Hematopoietic multipotent progenitor cell treated with erythropoietin and hydrocortisone succinate and interleukin-3 and kit ligand, for 6 days (in vitro differentiated cells): ENCODE results near the gene NAPSA.
"Not testable (repeated sequence)": the region's sequence is repeated elsewhere in the genome, so short reads cannot be mapped to it uniquely, and the experiment has no call there.

Source experiments
- DNase-seq: peaks from one replicate; pipeline ENCODE4 v3.0.0-alpha.2; 2015

The NAPSA gene

DNA sequence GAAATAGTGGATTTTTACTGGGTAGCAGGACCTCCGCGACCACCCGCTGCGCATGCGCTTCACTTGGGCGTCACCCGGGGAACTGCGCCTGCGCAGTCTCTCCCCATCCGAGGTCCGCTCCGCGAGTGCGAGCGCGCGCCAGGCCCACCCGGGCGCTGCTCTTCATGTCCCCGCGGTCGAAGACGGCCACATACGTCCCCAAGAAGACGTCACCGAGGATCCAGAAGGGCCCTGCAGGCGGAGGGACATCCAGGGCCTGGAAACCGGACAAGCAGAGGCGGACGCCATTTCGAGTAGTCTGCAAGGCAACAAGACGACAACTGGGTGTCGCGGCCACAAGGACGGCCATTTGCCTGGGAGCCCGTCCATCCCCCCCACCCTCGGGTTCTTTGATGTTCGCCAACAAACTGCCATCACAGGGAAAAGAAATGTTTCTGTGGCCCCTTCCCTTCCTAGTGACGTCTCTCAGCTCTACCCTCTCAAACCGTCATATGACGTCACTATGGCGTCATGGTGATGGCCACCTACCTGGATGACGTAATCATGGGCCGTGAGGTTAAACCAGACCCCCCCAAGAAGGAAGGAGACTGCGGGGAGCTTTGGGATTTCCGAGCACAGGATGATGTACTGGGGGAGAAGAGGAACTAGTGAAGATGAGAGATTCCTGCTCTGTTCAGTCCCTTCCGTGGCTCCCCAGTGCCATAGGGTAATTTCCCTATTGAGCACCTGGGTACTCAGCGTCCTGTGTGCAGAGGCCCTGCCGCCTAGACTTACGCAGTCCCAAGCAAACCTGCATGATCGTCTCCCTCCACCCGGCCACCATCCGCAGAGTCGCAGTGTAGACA lies 6.7 kb downstream of the NAPSA start:
- DNase-seq = peak; percentile 77

DNA sequence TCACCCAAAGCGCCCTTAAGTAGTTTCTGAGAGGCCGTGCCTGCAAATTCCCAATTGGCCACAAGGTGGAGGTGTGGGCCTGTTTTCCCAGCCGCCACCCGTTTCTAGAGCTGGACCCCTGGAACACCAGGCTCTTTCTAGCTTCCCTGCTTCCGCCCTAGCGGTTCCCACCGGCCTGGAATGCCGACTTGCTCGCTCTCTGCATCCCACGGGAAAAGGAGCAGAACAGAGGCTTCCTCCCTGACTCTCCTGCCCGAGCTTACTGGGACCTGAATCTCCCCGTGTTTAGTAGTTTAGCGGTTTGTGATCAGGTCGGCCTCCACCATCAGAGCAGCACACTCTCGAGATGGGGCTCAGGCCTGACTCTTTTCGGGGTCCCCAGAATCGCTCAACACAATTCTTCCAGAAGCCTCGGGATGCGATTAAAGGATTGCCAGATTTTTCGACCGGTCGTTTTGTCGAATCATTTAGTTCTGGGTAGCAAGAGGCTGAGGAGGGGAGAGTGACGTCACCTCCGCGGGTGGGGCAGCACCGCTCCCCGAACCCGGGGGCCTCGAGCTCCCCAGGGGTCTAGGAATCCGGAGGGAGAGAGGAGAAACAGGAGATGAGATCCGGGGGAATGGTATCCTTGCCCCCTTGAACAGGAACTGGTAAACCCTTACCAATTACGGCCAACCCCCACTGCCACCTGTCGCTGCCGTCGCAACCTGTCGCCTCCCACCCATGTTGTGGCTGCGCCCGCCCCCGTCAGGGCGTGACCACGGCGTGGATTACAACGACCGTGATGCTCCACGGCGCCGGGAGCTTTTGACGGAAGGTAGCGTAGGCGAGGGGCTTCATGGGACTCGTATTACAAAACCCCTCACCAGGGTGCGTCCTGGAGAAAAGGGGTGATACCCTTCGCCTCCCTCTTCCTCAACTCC lies 8.0 kb downstream of the NAPSA start:
- DNase-seq = peak; percentile 77

GRCh38 chr19:50356691-50357177 lies 8.7 kb downstream of the NAPSA start:
- DNase-seq = no peak

GRCh38 chr19:50353487-50353880 lies 12.0 kb downstream of the NAPSA start:
- DNase-seq = not testable (repeated sequence)

DNA sequence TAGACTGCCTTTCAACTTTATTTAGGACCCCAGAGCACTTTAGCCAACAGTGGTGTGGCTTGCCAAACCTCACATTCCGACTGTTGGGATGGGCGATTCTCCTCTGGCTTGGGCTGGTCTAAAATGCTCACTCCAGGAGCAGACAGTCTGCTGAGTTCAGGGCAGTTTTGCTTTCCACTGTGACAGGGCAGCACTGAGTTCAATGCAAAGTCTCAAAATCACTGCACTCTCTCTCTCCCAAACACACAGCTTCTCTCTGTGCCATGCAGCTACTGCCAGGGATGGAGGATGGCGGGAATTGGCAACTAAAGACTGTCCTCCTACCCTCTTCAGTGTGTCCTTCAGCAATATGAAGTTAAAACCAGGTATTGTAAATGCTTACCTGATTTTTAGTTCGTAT lies 13.2 kb downstream of the NAPSA start:
- DNase-seq = no peak

DNA sequence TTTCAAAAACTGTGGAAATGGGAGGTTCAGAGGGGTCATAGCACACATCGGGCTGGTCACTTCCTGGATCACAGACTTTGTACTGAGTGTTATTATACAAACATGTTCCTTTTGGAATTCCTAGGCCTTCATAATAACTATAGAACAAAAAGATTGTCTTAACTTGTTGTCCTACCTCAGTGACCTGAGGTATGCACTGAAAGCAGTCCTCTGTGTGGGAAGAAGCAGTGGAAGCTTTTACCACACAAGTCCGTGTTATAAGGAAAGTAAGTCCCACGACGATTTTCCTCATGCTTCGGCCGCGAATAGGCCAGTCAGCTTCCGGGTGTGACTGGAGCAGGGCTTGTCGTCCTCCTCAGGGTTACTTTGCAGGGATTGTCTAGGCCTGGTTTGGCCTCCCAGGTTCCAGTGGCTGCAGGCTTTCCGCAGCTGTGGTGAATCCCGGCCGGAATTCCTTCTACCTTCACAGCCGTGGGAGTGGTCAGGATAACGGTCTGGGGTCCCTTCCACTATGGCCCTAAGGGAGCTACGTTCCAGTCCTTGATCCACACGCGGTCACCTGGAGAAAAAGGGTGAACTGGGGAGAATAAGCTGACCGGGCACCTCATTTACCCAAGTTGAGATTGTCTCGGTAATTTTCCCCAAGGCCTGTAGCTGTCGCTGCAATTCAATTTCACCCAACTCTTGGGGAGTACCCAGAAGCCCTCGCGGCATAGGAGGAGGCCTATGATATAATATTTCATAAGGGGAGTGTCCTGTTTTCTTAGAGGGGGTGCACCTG lies 16.0 kb downstream of the NAPSA start:
- DNase-seq = no peak

DNA sequence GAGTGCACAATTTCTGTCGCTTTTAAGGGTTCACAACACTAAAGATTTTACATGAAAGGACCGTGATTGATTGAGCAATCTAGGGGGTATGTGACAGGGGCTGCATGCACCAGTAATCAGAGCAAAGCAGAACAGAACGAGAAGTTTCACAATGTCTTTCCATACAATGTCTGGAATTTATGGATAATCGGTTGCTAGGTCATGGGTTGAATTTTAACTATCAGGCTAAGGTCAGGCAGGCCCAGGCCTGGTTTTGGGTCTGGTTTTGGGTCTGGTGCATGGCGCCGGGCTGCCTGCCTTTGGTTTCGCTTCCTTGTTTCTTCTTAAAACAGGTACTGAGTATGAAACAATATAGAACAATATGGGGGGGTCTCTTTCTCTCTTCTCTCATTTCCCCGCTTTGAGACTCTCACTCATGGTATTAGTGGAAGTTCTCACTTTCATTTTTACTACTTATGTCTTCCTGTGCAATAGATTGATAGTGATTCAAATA lies 18.3 kb downstream of the NAPSA start:
- not testable (repeated sequence) for DNase-seq

DNA sequence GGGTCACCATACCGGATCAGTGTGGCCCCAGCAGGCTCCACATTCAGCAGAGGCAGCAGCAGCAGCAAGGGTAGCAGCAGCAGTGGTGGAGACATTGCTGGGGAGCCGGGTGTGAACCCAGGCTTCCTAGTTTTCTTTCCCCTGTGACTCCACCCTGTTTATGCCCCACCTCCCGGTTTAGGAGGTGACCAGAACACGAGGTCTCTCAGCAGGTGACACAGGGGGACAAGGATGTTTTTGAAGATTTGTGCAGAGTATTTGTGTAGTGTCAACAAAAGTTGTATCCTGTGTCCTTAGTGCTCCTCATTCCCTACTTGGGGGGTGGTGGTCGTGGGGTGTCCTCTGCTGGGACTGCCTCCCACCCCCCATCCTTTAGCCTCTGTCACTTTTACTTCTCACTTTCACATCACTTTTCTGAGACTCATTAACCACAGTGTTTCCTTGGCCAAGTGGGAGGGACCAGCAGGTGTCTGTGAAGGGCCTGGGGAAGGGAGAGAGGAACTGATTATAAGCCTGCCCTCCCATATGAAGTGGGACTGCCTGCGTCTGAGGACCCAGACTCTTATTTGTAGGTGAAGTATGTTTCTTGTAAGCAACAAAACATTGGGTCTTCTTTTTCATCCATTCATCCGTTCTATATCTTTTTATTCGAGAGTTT lies 20.6 kb downstream of the NAPSA start:
- no peak for DNase-seq

DNA sequence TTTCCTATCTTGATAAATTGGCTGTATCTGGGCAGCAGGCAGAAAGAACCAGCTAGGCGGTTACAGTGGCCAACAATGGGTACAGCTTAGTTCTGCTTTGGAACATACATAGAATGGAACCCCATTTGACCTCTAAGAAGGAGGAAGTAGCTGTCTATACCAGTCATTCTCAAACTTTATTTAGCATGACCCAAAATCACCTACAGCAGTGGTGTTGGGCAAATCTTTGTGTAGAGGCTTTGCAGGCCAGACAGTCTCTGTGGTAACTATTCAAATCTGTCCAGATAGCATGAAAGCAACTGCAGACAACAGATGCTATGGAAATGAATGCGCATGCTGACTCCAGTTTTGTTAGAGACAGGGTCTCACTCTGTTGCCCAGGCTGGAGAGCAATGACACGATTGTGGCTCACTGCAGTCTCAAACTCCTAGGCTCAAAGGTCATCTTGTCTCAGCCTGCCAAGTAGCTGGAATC lies 24.3 kb downstream of the NAPSA start:
- no peak for DNase-seq

DNA sequence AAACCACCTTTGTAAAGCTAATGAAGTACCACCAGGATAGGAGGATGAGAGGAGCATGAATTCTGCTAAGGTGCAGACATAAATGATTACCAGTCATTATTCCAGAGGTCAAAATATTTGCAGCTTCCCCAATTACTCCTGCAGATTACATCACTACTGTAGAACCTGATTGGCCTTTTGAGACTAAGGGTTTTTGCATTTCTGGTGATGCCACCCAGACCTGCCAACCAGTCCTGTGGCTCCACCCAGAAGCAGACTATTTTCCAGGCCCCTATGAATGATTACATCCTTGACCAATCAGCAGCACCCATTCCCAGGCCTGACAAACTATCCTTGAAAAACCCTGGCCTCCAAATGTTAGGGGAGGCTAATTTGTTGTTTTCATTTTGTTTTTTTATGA lies 25.1 kb downstream of the NAPSA start:
- DNase-seq = no peak

DNA sequence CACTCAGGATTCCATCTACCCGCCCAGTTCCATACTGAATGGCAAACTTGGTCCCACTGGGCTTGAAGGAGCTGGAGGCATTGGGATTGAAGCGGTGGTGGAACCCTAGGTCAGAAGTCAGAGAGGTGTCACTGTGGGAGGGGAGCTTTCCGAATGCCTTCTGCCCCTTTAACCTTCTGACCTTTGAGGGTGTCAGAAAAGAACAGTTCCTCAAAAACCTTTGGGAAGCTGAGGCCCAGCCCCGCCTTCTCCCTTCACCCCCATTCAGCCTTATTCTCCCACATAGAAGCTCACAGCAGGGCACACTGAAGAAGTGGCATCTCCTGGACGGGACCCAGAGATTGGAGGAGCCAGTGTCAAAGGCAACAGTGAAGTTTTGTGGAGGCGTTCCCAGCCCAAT lies 28.4 kb downstream of the NAPSA start:
- DNase-seq = not testable (repeated sequence)

DNA sequence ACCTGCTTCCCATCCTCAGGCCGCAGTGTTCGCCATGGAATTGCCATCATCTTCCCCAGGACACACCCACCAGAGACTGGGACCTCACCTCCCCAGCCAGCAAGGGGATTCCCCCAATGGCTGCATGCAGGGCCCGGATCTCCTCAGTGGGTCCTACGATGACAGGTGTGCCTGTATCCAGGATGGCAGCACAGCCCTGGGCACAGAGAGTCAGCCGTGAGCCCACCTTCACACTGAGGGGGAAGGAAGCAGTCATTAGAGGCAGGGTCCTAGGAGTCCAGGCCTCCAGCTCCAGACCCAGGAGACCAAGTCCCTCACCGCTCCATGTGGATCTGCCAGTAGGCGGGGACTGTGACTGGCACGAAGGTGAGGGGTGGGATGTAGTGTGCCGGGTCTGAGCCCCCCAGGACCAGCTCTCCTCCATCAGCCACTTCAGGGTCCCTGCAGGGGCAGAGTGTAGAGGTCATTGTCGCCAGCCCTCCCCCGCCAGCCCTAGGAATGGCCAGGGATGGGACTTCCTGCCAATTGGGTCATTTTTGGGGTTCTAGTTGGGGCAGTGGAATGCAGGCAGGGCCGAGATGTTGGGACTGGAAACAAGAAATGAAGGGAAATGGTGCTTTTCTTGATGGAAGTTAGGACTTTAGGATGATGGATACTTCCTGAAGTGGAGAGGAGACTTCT lies 30.6 kb downstream of the NAPSA start:
- DNase-seq = no peak

DNA sequence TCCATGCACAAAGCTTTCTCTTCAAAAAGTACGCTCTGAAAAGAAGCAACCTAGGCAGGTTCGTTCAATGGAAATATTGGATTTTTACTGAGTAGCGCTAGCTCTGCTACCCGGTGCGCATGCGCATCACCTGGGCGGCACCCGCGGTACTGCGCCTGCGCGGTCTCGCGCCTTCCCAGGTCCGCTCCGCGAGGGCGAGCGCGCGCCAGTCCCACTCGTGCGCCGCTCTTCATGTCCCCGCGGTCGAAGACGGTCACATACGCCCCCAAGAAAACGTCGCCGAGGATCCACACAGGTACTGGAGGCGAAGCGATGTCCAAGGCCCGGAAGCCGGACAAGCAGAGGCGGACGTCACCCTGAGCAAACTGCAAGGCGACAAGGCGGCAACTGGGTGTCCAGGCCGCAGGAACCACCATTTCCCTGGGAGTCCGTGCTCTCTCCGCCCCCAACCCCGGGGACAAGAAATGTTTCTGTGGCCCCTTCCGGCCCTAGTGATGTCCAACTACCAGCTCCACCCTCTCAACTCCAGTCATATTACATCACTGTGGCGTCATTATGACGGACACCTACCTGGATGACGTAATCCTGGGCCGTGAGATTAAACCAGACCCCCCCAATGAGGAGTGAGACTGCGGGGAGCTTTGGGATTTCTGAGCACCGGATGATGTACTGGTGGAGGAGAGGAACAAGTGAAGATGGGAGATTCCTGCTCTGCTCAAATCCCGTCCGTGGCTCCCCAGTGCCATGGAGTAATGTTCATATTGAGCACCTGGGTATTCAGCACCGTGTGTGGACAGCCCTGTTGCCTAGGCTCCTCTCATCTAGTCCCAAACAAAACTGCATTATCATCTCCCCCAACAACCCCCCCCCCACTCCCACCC lies 31.5 kb downstream of the NAPSA start:
- DNase-seq = peak; percentile 81

DNA sequence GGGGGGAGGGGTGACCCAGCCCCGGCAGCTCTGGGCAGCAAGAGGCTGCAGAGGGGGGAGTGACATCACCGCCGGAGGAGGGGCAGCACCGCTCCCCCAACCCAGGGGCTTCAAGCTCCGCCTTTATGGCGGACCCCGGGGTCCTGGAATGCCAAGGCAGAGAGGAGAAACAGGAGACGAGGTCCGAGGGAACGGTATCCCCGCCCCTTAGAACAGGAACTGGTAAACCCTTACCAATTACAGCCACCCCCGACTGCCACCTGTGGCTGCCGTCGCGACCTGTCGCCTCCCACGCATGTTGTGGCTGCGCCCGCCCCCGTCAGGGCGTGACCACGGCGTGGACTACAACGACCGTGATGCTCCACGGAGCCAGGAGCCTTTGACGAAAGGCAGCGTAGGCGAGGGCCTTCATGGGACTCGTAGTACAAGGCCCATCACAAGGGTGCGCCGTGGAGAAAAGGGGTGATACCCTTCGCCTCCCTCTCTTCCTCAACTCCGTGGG lies 32.2 kb downstream of the NAPSA start:
- DNase-seq = peak; percentile 80

DNA sequence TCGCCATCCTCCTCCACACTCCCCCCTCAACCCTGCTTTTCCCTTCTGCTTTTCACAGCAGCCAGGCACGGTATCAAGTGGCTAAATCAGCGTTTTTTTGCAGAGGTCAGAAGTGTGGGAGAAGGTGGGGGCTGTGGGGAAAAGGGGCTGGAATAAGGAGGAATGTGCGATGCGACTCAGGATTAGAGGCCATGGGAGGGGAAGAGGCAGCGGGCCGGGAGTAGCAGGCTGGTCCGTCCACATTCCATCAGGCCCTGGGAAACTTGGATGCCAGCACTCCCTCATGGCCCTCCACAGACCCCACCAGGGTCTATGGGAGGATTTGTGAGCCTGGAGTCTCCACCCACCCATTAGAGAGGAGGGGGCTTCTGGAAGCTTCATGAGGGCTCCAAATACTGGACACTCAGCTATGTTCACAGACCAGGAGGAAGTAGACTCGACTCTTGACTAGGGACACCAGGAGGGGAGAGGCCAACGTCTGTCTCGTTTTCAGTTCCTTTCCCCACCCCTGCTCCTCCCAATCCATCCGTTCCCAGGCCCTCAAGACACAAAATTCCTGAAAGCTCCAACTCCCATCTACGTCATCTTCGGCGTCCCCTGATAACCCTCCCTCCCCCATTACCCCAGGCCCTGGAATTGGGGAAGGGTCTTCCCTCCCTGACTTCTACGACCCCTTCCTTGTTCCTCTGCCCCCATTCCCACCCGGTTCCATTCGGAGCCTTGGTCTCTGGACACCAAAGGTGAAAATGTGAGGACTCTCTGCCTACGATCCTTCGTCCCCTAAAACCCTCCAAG lies 33.0 kb downstream of the NAPSA start:
- no peak for DNase-seq

- no peak for DNase-seq
These were observed 33.5 kb downstream of the NAPSA start for GRCh38 chr19:50331994-50332243.

- DNase-seq = no peak
These were observed 34.0 kb downstream of the NAPSA start for GRCh38 chr19:50331221-50331993.

- DNase-seq = peak; percentile 72
These were observed 34.9 kb downstream of the NAPSA start for GRCh38 chr19:50330365-50331078.
